Stimulated activated CD8-positive, alpha-beta memory T cell treated with anti-CD3 and anti-CD28 coated beads, Interleukin-15, amount 100 ng/mL, for 48 hours (primary cell): ENCODE data around the gene CARD8.
"Not testable (repeated sequence)": the region's sequence is repeated elsewhere in the genome, so short reads cannot be mapped to it uniquely, and the experiment has no call there.

Experiments used
- DNase-seq, 2 donors: peaks; one replicate each; pipeline ENCODE4 v3.0.0-alpha.2; 2020; ENCODE audit warnings: low read depth in 2 of 2

The CARD8 gene

GRCh38 chr19:48255376-48256303 is at the start of gene CARD8:
CARD8 (minus strand) TSS chr19:48255912; CDS start chr19:48241020, 14,892 bp downstream.
- DNase-seq, result peak; percentile 59 to 69

- DNase-seq, result no peak
Measured at GRCh38 chr19:48303866-48304265, 48.2 kb upstream of the CARD8 start.

- DNase-seq, result no peak
Measured at GRCh38 chr19:48303367-48303766, 47.7 kb upstream of the CARD8 start.

- DNase-seq, result no peak
Measured at GRCh38 chr19:48302600-48302959, 46.9 kb upstream of the CARD8 start.

GRCh38 chr19:48301886-48302599 is 46.3 kb upstream of the CARD8 start:
- no peak for DNase-seq

- DNase-seq, result no peak
Measured at GRCh38 chr19:48297975-48298374, 42.3 kb upstream of the CARD8 start.

- no peak for DNase-seq
Measured at GRCh38 chr19:48296963-48297734, 41.4 kb upstream of the CARD8 start.

- DNase-seq, result no peak
Measured at GRCh38 chr19:48295458-48295857, 39.7 kb upstream of the CARD8 start.

GRCh38 chr19:48292798-48293197 is 37.1 kb upstream of the CARD8 start:
- no peak for DNase-seq

- not testable (repeated sequence) for DNase-seq
Measured at GRCh38 chr19:48291489-48291815, 35.7 kb upstream of the CARD8 start.

GRCh38 chr19:48290771-48291488 is 35.2 kb upstream of the CARD8 start:
- peak in 1 of 2 donors; percentile 19 for DNase-seq

GRCh38 chr19:48290401-48290770 is 34.7 kb upstream of the CARD8 start:
- DNase-seq, result no peak

GRCh38 chr19:48287748-48288147 is 32.0 kb upstream of the CARD8 start:
- no peak for DNase-seq

- no peak for DNase-seq
Measured at GRCh38 chr19:48284896-48285295, 29.2 kb upstream of the CARD8 start.

- no peak for DNase-seq
Measured at GRCh38 chr19:48283908-48284307, 28.2 kb upstream of the CARD8 start.

GRCh38 chr19:48279747-48280146 is 24.0 kb upstream of the CARD8 start:
- no peak for DNase-seq

- DNase-seq, result no peak
Measured at GRCh38 chr19:48274938-48275337, 19.2 kb upstream of the CARD8 start.

- no peak for DNase-seq
Measured at GRCh38 chr19:48274173-48274572, 18.5 kb upstream of the CARD8 start.

- DNase-seq, result no peak
Measured at GRCh38 chr19:48271531-48272151, 15.9 kb upstream of the CARD8 start.

GRCh38 chr19:48269617-48270026 is 13.9 kb upstream of the CARD8 start:
- DNase-seq, result not testable (repeated sequence)

GRCh38 chr19:48265326-48265725 is 9.6 kb upstream of the CARD8 start:
- DNase-seq, result not testable (repeated sequence)
